GM21825 (cell line): Measurements from ENCODE around the gene DGKI.

Experiments
- ATAC-seq: cut with Tn5 transposase; IDR thresholded peaks from one replicate; pipeline ENCODE4 v1.9.1; 2021; ENCODE audit warnings: mild to moderate bottlenecking, moderate library complexity; ENCODE audit not compliant: unreplicated experiment

Gene DGKI

DNA sequence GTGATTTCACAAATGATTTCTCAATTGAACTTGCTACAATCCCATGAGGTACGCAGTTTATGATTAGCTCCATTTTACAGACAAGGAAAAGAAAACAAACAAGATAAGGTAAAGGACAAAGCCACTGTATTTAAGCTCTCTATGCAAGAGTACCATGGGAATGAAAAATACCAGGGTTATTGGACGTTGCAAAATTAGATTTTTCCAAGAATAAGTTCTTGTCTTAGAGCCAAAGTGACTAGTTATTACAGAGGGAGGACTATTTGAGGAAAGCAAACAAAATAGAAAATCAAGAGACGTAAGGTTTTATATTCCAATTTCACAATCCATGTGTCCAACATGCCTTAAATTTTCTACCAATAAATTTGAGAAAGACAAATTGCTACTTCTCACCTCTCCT is 405.3 kb downstream of the DGKI start:
- no peak for ATAC-seq

DNA sequence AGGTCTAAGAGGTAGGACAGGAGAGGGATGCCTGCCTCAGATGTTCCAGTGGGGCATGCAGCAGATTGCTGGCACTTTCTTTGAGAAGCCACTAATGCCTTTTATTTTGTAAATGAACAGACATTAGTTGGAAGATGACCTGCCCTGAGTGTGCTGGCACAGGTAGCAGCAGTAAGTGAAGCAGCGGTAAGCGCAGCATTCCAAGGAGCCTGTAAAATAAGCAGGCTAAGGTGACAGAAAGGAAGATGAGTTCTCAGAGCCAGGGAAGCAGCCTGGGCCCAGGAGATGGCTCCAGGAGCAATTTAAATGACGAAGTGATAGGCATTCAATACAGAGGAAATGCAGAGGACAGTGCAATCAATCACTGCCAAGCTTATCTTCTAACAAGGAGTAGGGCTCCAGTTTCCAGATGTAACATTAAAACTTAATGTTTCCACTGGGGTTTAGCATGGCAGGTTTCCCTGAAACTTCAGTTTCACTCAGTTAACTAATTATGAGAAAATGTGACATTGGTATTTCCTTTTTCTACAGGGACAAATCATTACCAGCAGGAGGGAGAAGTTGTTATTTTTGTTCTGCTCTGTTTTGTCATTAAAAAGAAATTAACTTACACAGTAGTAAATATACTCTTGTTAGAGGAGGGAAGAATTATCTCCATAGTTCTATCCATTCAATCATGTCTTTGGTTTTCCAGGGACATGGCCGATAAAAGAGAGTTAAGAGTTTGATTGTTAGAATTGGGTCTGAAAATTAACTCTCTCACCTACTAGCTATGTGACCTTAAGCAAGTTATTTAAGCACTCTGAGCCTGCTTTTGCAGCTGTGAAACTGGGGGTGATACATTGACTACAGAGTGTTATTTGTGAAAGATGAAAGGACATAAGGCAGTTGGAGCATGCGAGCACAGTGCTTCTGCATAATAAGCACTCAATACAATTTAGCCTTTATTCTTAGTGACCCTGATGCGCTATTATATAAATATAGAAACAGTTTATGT is 406.6 kb downstream of the DGKI start:
- no peak for ATAC-seq

GRCh38 chr7:137434946-137435345 is 411.8 kb downstream of the DGKI start:
- no peak for ATAC-seq

DNA sequence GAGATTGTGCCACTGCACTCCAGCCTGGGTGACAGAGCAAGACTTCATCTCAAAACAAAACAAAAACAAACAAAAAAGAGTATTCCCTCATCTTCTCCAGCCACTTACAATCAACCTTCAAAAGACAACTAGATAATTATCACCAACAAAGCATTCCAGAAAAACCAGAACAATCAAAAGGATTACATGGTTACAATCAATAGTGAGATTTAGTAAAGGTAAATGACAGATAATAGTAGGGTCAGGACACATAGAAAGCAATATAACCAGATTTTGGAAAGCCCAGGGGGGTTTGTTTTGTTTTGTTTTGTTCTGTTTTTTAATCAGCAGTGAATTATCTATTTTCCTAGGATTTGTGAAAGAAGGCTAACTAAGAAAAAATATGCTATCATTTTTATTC is 412.2 kb downstream of the DGKI start:
- no peak for ATAC-seq

DNA sequence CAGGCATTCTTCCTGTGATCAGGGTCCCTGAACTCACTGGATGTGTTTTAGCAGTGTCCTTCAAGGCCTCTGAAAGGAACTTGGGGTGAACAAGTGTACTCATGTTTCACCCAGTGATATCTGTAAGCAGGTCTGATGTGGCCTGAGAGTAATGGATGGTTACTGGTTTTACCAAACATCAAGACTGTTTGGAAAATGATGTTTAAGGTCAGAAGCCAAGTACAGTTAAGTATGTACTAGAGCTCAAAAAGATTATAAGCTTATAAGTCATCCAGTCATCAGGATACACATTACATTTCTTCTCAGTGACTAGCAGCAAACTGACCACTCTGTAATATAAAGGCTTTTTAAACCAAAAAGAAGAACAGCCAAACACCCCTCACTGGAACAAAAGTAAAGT is 423.5 kb downstream of the DGKI start:
- no peak for ATAC-seq

GRCh38 chr7:137421366-137421765 is 425.4 kb downstream of the DGKI start:
- no peak for ATAC-seq

- ATAC-seq, result no peak
Measured at GRCh38 chr7:137418841-137419240, 427.9 kb downstream of the DGKI start.

- ATAC-seq, result no peak
Measured at GRCh38 chr7:137417464-137417863, 429.3 kb downstream of the DGKI start.

DNA sequence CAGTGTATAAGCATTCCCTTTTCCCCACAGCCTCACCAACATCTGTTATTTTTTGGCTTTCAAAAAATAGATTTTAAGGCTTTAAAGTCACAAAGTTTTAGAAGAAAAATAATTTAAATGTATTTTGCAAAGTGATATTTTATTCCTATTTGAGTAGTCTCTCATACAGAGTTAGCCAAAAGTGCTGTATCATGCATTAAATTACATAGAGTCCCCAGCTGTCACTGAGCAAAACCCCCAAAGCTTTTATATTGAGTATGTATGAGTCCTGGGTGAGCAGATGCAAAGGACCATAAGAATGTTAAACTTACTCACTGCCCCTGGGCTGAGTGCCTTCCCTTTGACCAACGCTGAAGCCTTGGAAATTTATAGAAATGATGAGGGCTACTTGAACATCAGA is 432.9 kb downstream of the DGKI start:
- ATAC-seq, result no peak

DNA sequence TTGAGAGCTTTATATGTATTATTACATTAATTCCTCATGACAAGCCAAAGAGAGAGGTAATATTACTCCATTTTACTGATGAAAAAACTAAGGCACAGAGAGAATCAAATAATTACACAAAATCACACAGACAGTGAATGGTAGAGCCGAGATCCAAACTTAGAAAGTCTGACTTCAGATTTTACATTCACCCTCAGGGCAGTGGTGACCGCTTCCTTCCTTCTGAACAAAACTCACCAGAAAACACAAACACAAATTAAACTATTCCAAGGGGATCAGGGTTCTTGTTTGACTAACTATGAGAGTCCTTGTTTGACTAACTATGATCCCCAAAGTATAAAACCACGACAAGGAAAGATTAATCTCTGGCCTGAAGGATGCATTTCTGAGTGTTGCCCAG is 435.3 kb downstream of the DGKI start:
- ATAC-seq, result no peak

GRCh38 chr7:137408126-137408525 is 438.6 kb downstream of the DGKI start:
- ATAC-seq, result no peak

GRCh38 chr7:137407078-137407477 is 439.7 kb downstream of the DGKI start:
- ATAC-seq, result no peak

DNA sequence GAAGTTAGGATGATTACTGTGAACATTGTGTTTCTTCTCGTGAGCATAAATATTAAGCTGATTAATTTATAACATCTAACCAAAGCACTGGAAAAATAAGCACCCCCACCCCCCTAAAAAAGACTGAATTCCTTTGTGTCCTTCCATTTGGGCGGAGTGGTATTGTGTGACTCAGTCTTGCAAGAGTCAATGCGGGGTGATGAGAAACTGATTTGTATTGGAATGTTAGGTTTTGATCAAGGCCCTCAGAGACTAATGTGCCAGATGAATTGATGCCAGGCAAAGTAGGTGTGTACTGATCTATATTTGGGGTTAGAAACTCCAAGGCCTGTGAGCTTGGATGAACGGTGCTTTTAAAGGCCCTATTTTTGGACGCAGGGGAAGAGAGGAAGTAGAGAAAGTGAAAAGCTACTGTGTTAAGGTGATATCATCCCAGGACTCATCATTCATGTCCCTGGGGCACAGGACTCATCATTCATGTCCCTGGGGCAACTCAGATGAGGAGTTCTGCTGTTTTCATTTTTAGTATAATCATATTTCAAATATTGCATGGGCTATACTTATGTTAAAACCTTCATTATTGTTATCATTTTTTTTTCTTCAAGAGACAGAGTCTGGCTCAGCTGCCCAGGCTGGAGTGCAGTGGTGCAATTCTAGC is 442.0 kb downstream of the DGKI start:
- ATAC-seq, result no peak

DNA sequence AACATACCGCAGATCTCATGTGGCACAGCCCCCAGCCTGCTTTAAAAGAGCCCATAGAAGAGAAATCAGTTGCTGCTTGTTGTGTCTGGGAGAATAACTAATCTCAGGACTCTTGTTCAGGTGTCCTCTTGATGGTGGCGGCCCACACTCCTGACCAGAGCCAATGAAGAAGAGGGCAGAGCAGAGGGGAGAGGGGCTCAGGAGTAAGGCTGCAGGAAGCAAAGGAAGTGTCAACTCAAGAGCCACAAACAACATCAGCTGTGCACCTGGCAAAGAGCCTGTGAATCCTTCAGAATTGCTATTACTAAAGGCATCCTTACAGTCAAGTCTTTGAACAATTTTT is 443.4 kb downstream of the DGKI start:
- no peak for ATAC-seq

DNA sequence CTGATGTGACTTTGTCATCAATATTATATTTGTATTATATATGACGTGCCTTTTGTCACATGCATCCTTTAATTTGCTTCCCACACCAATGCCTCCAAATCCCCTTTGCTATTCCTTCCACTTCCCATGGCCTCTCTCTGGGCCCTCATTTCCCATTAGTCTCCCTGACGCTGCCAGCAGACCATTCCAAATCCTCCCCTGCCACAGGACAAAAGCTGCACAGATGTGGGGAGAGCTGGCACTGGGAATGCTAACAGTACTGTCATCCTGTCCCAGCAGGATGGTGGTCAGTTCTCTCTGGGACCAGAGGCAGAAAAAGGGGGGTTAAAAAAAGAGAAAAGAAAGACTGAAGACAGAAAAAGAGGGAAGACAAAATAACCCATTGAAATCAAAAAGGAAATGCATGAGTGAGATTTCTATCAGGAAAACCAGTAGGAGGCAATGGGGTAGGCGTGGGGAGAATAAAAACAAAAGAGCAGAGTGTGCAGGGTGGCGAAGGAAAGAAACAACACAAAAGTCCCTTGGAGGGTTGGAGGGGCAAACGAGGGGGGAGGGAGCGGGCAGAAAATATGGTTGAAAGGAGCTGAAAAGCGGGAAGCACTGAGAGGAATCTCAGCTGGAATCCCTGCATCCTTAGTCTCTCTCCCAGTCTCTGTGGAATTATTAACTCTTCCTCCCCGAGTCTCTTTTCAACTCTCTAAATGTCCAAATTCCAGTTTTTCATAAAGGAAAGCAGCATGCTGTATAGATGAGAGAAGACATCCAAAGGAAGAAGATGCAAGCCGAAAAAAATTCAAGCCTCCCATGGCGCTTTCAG is 444.0 kb downstream of the DGKI start:
- ATAC-seq, result no peak

- no peak for ATAC-seq
Measured at GRCh38 chr7:137399827-137400823, 446.6 kb downstream of the DGKI start.

- ATAC-seq, result no peak
Measured at GRCh38 chr7:137396051-137396450, 450.7 kb downstream of the DGKI start.

DNA sequence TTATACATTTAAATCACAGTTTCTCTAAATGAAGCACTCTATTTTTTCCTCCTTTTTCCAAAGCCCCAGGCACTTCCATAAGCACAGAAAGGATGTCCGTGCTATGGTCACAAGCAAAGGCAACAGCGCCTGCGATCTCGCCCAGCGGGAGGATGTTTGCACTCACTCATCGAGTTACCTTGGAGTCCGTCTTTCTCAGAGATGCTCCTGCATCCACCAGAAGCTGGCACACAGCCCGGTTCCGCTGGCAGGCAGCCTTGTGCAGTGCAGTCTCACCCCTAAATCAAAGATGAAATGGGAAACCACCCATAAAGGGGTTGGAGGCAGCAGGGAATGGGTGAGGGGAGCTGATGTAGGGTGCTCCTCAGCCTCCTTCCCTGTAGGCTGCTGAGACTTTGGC is 451.4 kb downstream of the DGKI start:
- no peak for ATAC-seq

DNA sequence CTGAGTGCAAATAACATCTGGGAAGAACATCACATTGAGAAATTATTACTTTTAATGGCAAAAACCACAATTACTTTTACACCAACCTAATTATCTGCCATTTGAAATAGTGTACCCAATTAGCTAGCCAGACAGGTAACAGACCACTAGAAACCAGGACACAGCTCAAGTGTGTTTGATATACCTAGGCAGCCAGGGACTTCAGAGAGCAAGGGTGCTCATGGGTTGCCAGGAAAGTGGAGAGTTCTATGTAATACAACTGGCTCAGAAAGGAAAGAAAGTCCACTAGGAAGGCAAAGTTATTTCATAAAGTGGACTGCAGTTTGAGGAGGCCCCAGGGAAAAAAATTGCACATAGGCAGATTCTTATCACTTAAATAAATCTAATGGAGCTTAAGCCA is 453.2 kb downstream of the DGKI start:
- no peak for ATAC-seq

DNA sequence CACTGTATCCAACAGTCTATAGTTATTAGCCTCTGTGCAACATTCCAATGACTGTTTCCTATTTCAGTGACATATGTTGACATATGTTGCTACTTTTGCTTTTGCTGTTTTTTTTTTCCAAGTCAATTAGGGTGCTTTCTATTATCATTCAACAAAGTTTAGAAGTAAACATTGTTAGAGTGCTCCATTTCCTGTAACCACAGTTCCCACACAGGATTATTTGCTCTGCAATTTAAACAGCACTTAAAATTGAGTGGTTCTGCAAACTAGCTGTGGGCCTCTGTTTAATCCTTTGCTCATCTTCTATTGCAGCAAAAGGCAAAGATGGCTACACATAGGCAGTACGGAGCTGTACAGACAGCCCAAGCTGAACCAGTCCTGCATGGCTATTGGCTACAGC is 456.7 kb downstream of the DGKI start:
- no peak for ATAC-seq
